Measurements from ENCODE around the gene NANS. TPM values are rescaled to one million over a fixed set of nuclear protein-coding genes. Genes with fewer than 3 reads are reported as not detected.

The NANS gene
- total RNA-seq, 1 donor from 2014 or later: 26.3 TPM

DNA sequence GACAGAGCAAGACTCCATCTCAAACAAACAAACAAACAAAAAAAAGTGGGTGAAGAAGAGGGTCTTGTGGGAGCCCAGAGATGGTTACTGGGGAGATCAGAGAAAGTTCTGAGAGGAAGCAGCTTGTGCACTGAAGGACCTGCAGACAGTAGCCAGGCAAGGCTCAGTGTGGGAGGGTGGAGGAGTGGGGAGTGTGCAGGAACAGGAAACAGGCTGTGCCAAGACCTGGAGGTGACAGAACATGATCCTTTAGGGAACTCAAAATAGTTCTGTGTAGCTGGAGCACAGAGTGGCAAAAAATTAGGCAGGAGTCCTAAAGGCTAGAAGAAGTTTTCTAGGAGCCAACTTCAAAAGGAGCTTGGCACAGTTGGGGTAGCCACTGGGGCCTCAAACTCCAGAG, 19.2 kb upstream of the NANS start:
- DNase-seq (ENCODE audit: low spot score): no peak
- ATAC-seq: peak; percentile 57

GRCh38 chr9:98038958-98039357, 17.6 kb upstream of the NANS start:
- ATAC-seq (no peak), DNase-seq (ENCODE audit: low spot score) (no peak)

GRCh38 chr9:98039607-98040017, 16.9 kb upstream of the NANS start:
- ATAC-seq: no peak
- no peak for DNase-seq (ENCODE audit: low spot score)

GRCh38 chr9:98040212-98040611, 16.3 kb upstream of the NANS start:
- DNase-seq (ENCODE audit: low spot score) (no peak), ATAC-seq (no peak)

- DNase-seq (ENCODE audit: low spot score): no peak
- ATAC-seq: no peak
Observed at GRCh38 chr9:98043915-98044314, 12.6 kb upstream of the NANS start.

- no peak for DNase-seq (ENCODE audit: low spot score)
- ATAC-seq: no peak
Observed at GRCh38 chr9:98045234-98046179, 11.0 kb upstream of the NANS start.

DNA sequence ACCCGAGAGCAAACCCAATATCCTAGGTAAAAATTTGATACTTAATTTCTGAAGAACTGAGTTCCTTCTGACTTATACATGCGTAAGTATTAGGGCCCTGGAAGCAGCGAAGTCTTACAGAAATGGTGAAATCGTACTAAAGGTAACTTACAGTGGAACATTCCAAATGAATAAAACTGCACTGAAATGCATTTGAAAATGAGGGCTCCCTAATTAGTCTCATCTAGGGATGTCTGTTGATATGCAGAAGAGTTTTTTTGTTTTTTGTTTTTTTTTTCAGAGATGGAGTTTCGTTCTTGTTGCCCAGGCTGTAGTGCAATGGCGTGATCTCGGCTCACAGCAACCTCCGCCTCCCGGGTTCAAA, 10.4 kb upstream of the NANS start:
- ATAC-seq (no peak), DNase-seq (ENCODE audit: low spot score) (no peak)

GRCh38 chr9:98047002-98047401, 9.5 kb upstream of the NANS start:
- ATAC-seq: no peak
- no peak for DNase-seq (ENCODE audit: low spot score)

DNA sequence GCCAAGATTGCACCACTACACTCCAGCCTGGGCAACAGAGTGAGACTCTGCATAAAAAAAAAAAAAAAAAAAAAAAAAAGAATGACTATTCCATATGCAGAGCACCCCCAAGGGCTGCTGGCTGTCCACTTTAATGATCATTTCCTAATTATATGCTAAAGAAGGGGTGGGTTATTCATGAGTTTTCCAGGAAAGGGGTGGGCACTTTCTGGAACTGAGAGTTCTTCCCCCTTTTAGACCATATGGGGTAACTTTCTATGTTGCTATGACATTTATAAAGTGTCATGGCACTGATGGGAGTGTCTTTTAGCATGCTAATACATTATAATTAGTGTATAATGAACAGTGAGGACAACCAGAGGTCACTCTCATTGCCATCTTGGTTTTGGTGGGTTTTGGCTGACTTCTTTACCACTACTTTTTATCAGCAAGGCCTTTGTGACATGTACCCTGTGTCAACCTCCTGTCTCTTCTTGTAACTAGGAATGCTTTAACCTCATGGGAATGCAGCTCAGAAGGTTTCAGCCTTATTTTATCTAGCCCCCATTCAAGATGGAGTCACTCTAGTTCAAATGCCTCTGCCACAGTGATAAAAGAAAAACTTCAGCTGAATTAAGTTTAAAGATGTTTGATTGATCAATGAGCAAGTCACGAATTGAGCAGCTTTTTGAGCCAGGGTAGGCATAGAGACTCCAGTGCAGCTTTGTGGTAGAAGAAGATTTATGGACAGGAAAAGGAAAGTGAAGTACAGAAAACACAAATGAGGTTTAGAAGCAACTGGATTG, 7.1 kb upstream of the NANS start:
- ATAC-seq (no peak), DNase-seq (ENCODE audit: low spot score) (no peak)

DNA sequence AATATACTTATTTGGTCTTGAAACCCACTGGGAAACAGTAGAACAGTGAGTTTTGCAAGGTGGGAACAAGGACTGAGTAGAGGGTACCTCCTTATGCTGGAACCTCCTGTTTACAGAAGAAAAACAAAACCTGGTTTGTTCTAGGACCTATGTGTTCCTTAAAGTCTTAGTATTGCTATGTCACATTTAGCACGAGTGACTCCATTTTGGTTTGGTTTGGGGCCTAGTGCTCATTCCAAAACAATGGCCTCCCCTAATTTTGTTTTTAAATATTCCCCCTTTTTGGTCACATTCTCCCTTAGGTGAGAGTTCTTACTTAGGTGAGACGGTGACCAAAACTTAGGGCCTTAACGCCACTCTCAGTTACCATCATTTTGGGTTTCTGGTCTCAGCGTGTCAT, 6.2 kb upstream of the NANS start:
- DNase-seq (ENCODE audit: low spot score) (no peak), ATAC-seq (no peak)

DNA sequence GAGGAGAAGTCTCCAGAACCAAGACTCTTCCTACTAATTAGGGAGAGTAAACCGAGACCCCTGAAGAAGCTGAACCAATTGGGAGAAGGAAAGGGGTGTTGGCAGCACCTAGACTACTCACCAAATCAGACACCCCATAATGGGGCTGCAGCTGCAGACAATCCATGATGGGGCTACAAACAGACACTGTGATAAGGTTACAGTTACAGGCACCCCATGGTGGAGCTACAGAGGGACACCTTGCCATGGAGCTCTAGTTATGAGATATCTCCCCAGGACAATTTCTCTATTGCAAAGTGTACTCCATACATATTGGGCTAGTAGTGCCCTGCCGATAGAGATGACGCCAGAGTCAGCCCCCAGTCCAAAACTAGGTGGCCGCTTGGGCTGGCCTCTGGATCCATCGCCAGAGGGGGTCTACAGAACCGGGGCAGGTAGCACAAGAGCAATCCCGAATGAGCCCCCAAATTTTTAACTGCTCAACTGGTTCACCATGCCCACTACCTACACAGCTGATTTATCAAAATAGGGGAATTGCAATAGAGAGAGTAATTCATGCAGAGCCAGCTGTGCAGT, 2.1 kb upstream of the NANS start:
- DNase-seq (ENCODE audit: low spot score) (no peak), ATAC-seq (no peak)

DNA sequence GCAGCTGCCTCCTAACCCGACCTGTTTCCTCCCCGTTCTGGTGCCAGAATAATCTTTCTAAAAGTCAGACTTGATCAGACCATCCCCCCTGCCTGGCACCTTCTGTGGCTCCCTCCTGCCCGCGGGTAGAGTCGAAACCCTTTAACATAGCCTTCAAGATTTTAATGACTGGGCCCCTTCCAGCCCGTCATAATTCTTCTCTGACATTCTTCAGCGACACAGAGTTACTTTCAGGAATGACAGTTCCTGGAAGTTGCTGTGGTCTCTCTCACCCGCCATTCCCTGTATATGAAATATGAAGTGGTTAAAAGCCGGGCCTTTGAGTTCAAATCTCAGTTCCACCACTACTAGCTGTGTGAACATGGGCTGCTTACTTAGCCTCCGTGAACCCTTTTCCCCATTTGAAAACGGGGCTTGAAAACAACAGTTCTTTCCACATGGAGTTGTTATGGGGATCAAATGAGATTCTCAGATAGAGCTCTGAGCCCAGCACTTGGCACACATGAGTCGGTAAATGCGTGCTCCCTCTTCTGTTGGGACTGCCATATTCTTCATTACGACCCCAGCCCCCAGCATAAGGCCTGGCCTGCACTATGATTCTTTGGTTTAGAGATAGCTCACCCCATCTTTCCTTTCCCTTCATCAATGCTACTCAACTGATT, 737 bp downstream of the NANS start:
- no peak for ATAC-seq
- no peak for DNase-seq (ENCODE audit: low spot score)

- no peak for DNase-seq (ENCODE audit: low spot score)
Observed at GRCh38 chr9:98062161-98062560, 5.6 kb downstream of the NANS start.

DNA sequence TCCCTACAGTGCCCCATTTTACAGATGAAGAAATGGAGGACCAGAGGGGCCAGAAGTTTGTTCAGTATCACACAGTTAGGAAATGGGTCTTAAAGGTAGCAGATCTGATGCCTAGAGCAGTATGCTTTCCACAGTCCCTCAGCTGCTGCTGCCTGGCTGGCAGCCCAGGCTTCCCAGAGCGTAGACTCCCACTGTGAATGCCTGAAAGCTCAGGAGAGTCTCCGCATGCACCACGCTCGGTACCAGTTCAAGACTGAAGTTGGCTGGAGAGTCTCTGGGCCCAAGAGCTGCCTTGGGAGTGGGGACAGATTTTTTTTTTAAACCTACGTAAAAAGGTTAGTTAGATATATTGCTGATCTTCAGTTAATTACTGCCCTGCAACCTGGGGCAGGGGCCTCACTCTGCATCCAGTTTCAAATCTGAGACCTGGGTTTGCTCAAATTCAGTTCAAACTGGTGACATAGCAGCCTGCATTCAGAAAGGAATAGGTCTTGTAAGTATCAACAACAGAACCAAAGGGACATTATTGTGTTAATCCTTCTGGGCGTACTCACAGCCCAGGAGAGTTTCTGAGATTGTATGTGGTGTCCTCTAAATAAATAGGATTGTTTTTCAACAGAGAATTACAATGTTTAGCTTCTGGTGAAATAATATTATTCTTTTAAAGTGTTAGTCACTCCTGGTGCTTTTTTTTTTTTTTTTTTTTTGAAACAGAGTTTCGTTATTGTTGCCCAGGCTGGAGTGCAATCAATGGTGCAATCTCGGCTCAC, 8.3 kb downstream of the NANS start:
- DNase-seq (ENCODE audit: low spot score) (no peak), ATAC-seq (no peak)

More at GRCh38 chr9:98062161-98062560, 5.6 kb downstream of the NANS start:
- no peak for ATAC-seq

DNA sequence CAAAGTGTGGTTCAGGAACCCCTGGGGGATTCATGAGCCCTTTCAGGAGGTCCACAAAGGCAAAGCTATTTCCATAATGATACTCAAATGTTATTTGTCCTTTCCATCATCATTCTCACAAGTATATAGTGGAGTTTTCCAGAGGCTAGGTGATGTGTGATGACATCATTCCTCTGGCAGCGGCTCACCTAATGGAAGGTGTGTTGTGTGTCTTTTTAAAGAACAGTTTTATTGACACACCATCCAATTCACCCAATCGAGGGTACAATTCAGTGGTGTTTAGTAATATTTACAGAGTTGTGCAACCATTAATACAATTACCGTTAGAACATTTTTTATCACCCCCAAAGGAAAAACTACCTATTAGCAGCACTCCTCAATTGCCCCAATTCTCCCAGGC, 9.7 kb downstream of the NANS start:
- DNase-seq (ENCODE audit: low spot score) (no peak), ATAC-seq (peak; percentile 77)

- ATAC-seq: no peak
- no peak for DNase-seq (ENCODE audit: low spot score)
Observed at GRCh38 chr9:98067184-98067583, 10.7 kb downstream of the NANS start.

GRCh38 chr9:98069551-98069950, 13.0 kb downstream of the NANS start:
- no peak for DNase-seq (ENCODE audit: low spot score)
- no peak for ATAC-seq

DNA sequence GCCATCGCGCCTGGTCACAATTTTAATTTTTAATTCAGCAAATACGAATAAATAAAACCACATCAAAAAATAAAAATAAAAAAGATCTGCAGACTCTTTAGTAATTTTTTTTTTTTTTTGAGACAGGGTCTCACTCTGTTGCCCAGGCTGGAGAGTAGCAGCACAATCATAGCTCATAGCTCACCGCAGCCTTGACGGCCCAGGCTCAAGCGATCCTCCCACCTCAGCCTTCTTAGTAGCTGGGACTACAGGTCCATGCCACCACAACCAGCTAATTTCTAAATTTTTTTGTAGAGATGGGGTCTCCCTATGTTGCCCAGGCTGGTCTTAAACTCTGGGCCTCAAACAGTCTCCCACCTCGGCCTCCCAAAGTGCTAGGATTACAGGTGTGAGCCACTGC, 14.2 kb downstream of the NANS start:
- DNase-seq (ENCODE audit: low spot score) (no peak), ATAC-seq (no peak)

DNA sequence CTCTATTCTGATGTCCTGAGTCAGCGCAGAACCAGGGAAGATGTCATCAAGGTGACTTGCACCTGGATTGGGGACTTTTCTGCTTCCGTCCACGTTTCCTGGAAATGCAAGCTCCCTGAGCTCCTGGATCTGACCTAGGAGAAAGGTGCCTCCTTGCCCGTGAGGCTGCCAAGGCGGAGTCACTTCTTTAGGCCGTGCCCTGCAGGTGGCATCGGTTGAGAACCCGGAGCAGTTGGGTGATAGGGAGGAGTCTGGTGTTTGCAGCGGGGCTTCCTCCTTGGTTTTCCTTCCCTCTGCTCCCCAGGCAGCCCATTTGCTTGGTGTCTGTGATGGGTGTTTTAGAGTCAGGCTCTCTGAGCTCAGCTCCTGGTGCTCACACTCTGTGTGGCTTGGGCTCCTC, 15.2 kb downstream of the NANS start:
- DNase-seq (ENCODE audit: low spot score) (no peak), ATAC-seq (no peak)

All from left lobe of liver (tissue), 2 donors.